Activated B cell treated with CpG ODN at 0.5 μM for 24 hours (primary cell): ENCODE measurements around the gene ALDH3A1. TPM values are rescaled to one million over a fixed set of nuclear protein-coding genes. Genes with fewer than 3 reads are reported as not detected.

Source experiments
- ATAC-seq: fragments of 200-7000 bp; cut with Tn5 transposase; one replicate; pipeline ENCODE4 v1.10.0; 2021; ENCODE audit warnings: low read depth, mild to moderate bottlenecking, moderate library complexity
- CTCF ChIA-PET: fragments of 350-600 bp; sonication (Branson Sonifier 250); formaldehyde crosslinking; loops from one replicate; lab custom pipeline; 2021; ENCODE audit warnings: antibody characterized with exemption; lab: Charles Lee
- POLR2A ChIA-PET: fragments of 350-600 bp; sonication (Branson Sonifier 250); formaldehyde crosslinking; loops from one replicate; lab custom pipeline; 2021; ENCODE audit warnings: antibody characterized with exemption; lab: Charles Lee
- DNase-seq: peaks from one replicate; pipeline ENCODE4 v3.0.0; 2022
- H3K27ac Mint-ChIP-seq: one replicate; pipeline ENCODE4 v1.8.0; 2020; ENCODE audit warnings: mixed read lengths
- H3K27me3 Mint-ChIP-seq: one replicate; pipeline ENCODE4 v1.8.0; 2021; ENCODE audit warnings: mixed read lengths
- H3K36me3 Mint-ChIP-seq: one replicate; pipeline ENCODE4 v1.8.0; 2021; ENCODE audit warnings: low read depth, mixed read lengths
- H3K4me1 Mint-ChIP-seq: one replicate; pipeline ENCODE4 v1.8.0; 2021; ENCODE audit warnings: mixed read lengths
- H3K4me3 Mint-ChIP-seq: one replicate; pipeline ENCODE4 v1.8.0; 2020; ENCODE audit warnings: mild to moderate bottlenecking, mixed read lengths
- H3K9me3 Mint-ChIP-seq: one replicate; pipeline ENCODE4 v1.8.0; 2020; ENCODE audit warnings: mixed read lengths
- CTCF ChIP-seq: fragments of 200-600 bp; IDR thresholded peaks from one replicate; pipeline ENCODE4 v1.8.0; 2022; ENCODE audit warnings: antibody characterized with exemption, mild to moderate bottlenecking
- intact Hi-C: fragments of 100-400 bp; cut with micrococcal nuclease; formaldehyde crosslinking; loops from one replicate; pipeline ENCODE4 v1.15.1; 2024
- total RNA-seq: library from RNA; stranded (reverse); gene quantifications from 2 replicates; pipeline ENCODE4 v1.2.3, GENCODE V29; 2022

Gene ALDH3A1
- total RNA-seq, 1 donor from 2014 or later, result not detected

GRCh38 chr17:19743101-19744100 is 4.7 kb downstream of the ALDH3A1 start:
- no peak overlapping the region for H3K4me3 Mint-ChIP-seq

GRCh38 chr17:19742495-19742894 is 5.6 kb downstream of the ALDH3A1 start:
- H3K27ac Mint-ChIP-seq, result no peak overlapping the region
- H3K9me3 Mint-ChIP-seq, result no peaks in the 10 kb centered on the region
- POLR2A ChIA-PET, result interaction anchor here (1.0 kb wide), 1 partner anchor 20 kb away, joined by 3 read pairs; no protein-coding TSS in a partner anchor

More at GRCh38 chr17:19743101-19744100, 4.7 kb downstream of the ALDH3A1 start:
- H3K9me3 Mint-ChIP-seq, result no peaks in the 10 kb centered on the region
- no peaks in the 10 kb centered on the region for H3K36me3 Mint-ChIP-seq
- intact Hi-C loops, result loop anchor here (2.0 kb wide), 1 partner anchor 19 kb away; no protein-coding TSS in a partner anchor
- TF ChIP-seq CTCF, result no peak
- ATAC-seq (no peak), DNase-seq (no peak)
- H3K4me1 Mint-ChIP-seq, result peaks cover 6% of the 10 kb centered on the region
- H3K27ac Mint-ChIP-seq, result no peak overlapping the region
- POLR2A ChIA-PET, result interaction anchor here (1.0 kb wide), 1 partner anchor 19 kb away, joined by 3 read pairs; no protein-coding TSS in a partner anchor
- peaks cover 9% of the 10 kb centered on the region for H3K27me3 Mint-ChIP-seq
- CTCF ChIA-PET, result interaction anchor here (2.1 kb wide), 1 partner anchor 18 kb away, joined by 18 read pairs; no protein-coding TSS in a partner anchor

GRCh38 chr17:19741832-19742457 is 6.2 kb downstream of the ALDH3A1 start:
- ATAC-seq (no peak), DNase-seq (no peak)
- intact Hi-C loops, result no loop called here
- no peak for TF ChIP-seq CTCF
- H3K4me3 Mint-ChIP-seq, result no peak overlapping the region
- H3K4me1 Mint-ChIP-seq, result peaks cover 6% of the 10 kb centered on the region
- H3K9me3 Mint-ChIP-seq, result no peaks in the 10 kb centered on the region
- no peaks in the 10 kb centered on the region for H3K36me3 Mint-ChIP-seq
- H3K27ac Mint-ChIP-seq, result no peak overlapping the region
- ChIA-PET POLR2A (no interaction called here), CTCF (no interaction called here)
- H3K27me3 Mint-ChIP-seq, result no peaks in the 10 kb centered on the region

More at GRCh38 chr17:19742495-19742894, 5.6 kb downstream of the ALDH3A1 start:
- peak overlapping the region; percentile 21 for H3K4me3 Mint-ChIP-seq
- peaks cover 2% of the 10 kb centered on the region for H3K27me3 Mint-ChIP-seq
- CTCF ChIA-PET, result no interaction called here
- TF ChIP-seq CTCF, result no peak
- no peaks in the 10 kb centered on the region for H3K36me3 Mint-ChIP-seq
- ATAC-seq (no peak), DNase-seq (no peak)
- intact Hi-C loops, result no loop called here
- H3K4me1 Mint-ChIP-seq, result peaks cover 6% of the 10 kb centered on the region

- intact Hi-C loops, result no loop called here
- TF ChIP-seq CTCF, result no peak
- POLR2A ChIA-PET, result no interaction called here
- CTCF ChIA-PET, result no interaction called here
- no peaks in the 10 kb centered on the region for H3K36me3 Mint-ChIP-seq
- H3K27me3 Mint-ChIP-seq, result no peaks in the 10 kb centered on the region
- no peak for ATAC-seq
- DNase-seq, result no peak
- no peaks in the 10 kb centered on the region for H3K9me3 Mint-ChIP-seq
- H3K4me1 Mint-ChIP-seq, result peaks cover 6% of the 10 kb centered on the region
- no peak overlapping the region for H3K27ac Mint-ChIP-seq
- no peak overlapping the region for H3K4me3 Mint-ChIP-seq
Measured at GRCh38 chr17:19740933-19741332, 7.2 kb downstream of the ALDH3A1 start.
